Glomerular endothelial cell (primary cell): ENCODE measurements around the gene ZNF575. TPM values are rescaled to one million over a fixed set of nuclear protein-coding genes. Genes with fewer than 3 reads are reported as not detected.

Experiments used
- DNase-seq: peaks from one replicate; pipeline ENCODE4 v3.0.0-alpha.2; 2011; ENCODE audit warnings: low read depth, low spot score; ENCODE audit errors: extremely low read depth
- total RNA-seq: library from RNA; depleted of rRNA; stranded (reverse); fragments of >200 nt; gene quantifications from 2 replicates; pipeline ENCODE4 v1.2.3, GENCODE V29; 2015

ZNF575 gene
- total RNA-seq, 1 donor from 2014 or later = not detected

GRCh38 chr19:43570174-43570791 is 37.3 kb downstream of the ZNF575 start:
- DNase-seq = no peak

GRCh38 chr19:43572171-43572588 is 39.2 kb downstream of the ZNF575 start:
- no peak for DNase-seq

GRCh38 chr19:43574424-43575155 is 41.6 kb downstream of the ZNF575 start:
- no peak for DNase-seq

GRCh38 chr19:43575156-43575950 is 42.4 kb downstream of the ZNF575 start, which contains the start of the genes PINLYP and XRCC1:
TSS of gene PINLYP (plus strand) at chr19:43575801. CDS start at chr19:43577192, 1,391 bp downstream.
TSS of gene XRCC1 (minus strand) at chr19:43575527. CDS start at chr19:43575458, 69 bp downstream.
- peak; percentile 89 for DNase-seq

DNA sequence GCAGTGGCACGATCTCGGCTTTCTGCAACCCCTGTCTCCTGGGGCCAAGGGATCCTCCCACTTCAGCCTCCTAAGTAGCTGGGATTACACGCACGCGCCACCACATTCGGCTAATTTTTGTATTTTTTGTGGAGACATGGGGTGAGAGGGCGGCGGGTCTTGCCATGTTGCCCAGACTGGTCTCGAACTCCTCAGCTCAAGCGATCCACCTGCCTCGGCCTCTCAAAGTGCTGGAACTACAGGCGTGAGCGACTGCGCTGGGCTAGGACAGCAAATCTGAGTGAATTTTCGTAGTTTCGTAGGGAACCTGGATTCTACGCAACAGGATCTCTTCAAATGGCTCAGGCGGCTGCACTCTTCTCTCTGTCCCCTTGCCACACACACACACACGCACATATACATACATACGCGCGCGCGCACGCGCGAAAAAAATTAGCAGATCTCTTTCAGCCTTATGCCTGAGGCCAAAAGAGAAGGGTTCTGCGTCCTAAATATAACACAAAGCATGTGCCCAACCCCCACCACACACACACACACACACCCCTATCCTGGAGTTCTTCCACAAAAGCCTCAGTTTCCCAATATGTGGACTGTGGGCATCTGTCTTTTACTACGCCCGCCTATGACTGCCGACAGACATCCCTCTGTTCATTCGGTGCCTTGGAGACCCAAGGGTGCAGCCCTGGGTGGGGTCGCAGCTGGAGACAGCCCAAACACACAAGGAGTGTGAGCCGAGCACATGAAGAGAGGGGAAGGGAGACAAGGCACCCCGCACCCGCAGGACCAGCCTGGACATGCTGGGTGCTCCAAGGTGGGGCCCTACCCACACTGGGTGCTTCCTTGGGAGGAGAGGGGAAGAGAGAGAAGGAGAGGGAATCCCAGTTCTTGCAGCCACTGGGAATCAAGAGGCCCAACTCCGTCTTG is 43.2 kb downstream of the ZNF575 start:
- no peak for DNase-seq

DNA sequence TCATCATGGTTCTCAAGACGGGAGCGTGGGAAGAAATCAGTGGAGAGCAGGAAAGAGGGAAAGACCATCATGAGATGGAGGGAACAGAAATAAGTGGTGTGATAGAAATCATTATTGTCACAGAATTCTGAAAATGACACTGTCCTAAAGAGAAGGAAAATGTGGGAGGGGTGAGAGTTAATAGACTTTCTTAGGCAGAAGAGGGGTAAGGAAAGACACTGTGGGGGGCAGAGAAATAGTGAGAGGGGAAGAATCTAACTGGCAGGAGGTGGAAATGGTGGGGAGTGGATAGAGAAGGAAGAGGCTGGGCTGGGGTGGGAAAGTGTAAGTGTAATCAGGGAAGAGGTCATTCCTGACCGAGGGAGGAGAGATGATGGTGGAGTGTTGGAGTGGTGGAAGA is 45.8 kb downstream of the ZNF575 start:
- DNase-seq = no peak

DNA sequence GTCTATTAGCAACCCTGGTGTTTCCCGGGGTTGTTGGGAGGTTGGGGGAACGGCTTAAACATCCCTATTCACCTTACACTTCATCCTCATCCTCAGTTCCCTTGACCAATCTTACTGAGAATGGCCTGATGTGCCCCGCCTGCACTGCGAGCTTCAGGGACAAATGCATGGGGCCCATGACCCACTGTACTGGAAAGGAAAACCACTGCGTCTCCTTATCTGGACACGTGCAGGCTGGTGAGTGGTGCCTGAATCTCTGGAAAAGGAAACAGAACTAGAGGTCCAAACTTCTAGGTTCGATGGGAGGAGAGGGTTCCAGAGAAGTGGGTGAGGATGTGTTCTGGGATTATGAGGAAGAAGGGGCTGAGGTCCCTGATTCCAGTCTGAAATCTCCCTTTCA is 48.5 kb downstream of the ZNF575 start:
- DNase-seq = no peak

- DNase-seq = no peak
Observed at GRCh38 chr19:43582495-43582894, 49.5 kb downstream of the ZNF575 start.

GRCh38 chr19:43584484-43584883 is 51.5 kb downstream of the ZNF575 start:
- no peak for DNase-seq

Other genes with a start within 250 kb of the ZNF575 start
- gene CD177, start 179.5 kb upstream of the ZNF575 start, total RNA-seq = 0.06 and 1.0 TPM in 2 replicates
- not detected in 2 replicates for gene TEX101, start 118.3 kb upstream of the ZNF575 start, total RNA-seq
- not detected in 2 replicates for gene LYPD3, start 67.6 kb upstream of the ZNF575 start, total RNA-seq
- 8.2 and 9.6 TPM in 2 replicates for gene PHLDB3, start 28.4 kb upstream of the ZNF575 start, total RNA-seq
- gene ETHE1, start 6.0 kb upstream of the ZNF575 start, total RNA-seq = 44.6 and 76.0 TPM in 2 replicates
- 28.5 and 34.3 TPM in 2 replicates for gene XRCC1, start 42.3 kb downstream of the ZNF575 start, total RNA-seq
- 2.5 TPM in 1 of 2 replicates, not detected in the other for gene PINLYP, start 42.6 kb downstream of the ZNF575 start, total RNA-seq
- gene IRGQ, start 62.9 kb downstream of the ZNF575 start, total RNA-seq = 38.3 and 58.3 TPM in 2 replicates
- 8.6 and 11.2 TPM in 2 replicates for gene ZNF576, start 63.4 kb downstream of the ZNF575 start, total RNA-seq
- gene SRRM5, start 78.9 kb downstream of the ZNF575 start, total RNA-seq = 0.29 TPM in 1 of 2 replicates, not detected in the other
- 62.6 and 72.5 TPM in 2 replicates for gene ZNF428, start 86.4 kb downstream of the ZNF575 start, total RNA-seq
- gene CADM4, start 106.7 kb downstream of the ZNF575 start, total RNA-seq = 5.7 and 8.3 TPM in 2 replicates
- 99.7 and 140 TPM in 2 replicates for gene PLAUR, start 137.0 kb downstream of the ZNF575 start, total RNA-seq
- gene IRGC, start 182.9 kb downstream of the ZNF575 start, total RNA-seq = not detected in 2 replicates
- gene SMG9, start 221.8 kb downstream of the ZNF575 start, total RNA-seq = 21.3 and 24.5 TPM in 2 replicates
- 0.10 and 0.23 TPM in 2 replicates for gene KCNN4, start 247.8 kb downstream of the ZNF575 start, total RNA-seq